Cerebellar nuclear complex (tissue), 1 donor: ENCODE measurements around the gene UTS2R.
"Not testable (repeated sequence)": the region's sequence is repeated elsewhere in the genome, so short reads cannot be mapped to it uniquely, and the experiment has no call there.

ENCODE experiments used
- DNase-seq, 2 experiments: peaks; one replicate each; lab custom pipeline; 2025; lab: John Stamatoyannopoulos, UW

UTS2R gene

GRCh38 chr17:82375359-82376041 is 3.9 kb downstream of the UTS2R start:
- no peak for DNase-seq

- no peak for DNase-seq
These were observed 4.6 kb downstream of the UTS2R start for GRCh38 chr17:82376042-82376730.

- not testable (repeated sequence) for DNase-seq
These were observed 5.7 kb downstream of the UTS2R start for GRCh38 chr17:82377294-82377693.

- no peak for DNase-seq
These were observed 6.6 kb downstream of the UTS2R start for GRCh38 chr17:82377924-82378740.

- no peak for DNase-seq
These were observed 7.1 kb downstream of the UTS2R start for GRCh38 chr17:82378741-82379021.

- DNase-seq, result no peak
These were observed 9.5 kb downstream of the UTS2R start for GRCh38 chr17:82380860-82381702.

- not testable (repeated sequence) for DNase-seq
These were observed 10.1 kb downstream of the UTS2R start for GRCh38 chr17:82381703-82382009.

- DNase-seq, result not testable (repeated sequence)
These were observed 10.8 kb downstream of the UTS2R start for GRCh38 chr17:82382220-82382932.

GRCh38 chr17:82382933-82383255 is 11.3 kb downstream of the UTS2R start:
- no peak for DNase-seq

GRCh38 chr17:82383411-82383810 is 11.8 kb downstream of the UTS2R start:
- DNase-seq, result no peak

GRCh38 chr17:82384051-82384729 is 12.6 kb downstream of the UTS2R start:
- DNase-seq, result no peak

GRCh38 chr17:82384730-82385481 is 13.3 kb downstream of the UTS2R start:
- DNase-seq, result no peak

GRCh38 chr17:82385559-82386254 is 14.1 kb downstream of the UTS2R start:
- DNase-seq, result no peak

GRCh38 chr17:82386255-82386831 is 14.8 kb downstream of the UTS2R start:
- DNase-seq, result no peak

GRCh38 chr17:82386881-82387704 is 15.5 kb downstream of the UTS2R start:
- no peak for DNase-seq

GRCh38 chr17:82387705-82388106 is 16.1 kb downstream of the UTS2R start:
- DNase-seq, result no peak

- no peak for DNase-seq
These were observed 16.8 kb downstream of the UTS2R start for GRCh38 chr17:82388223-82388921.

- DNase-seq, result no peak
These were observed 17.3 kb downstream of the UTS2R start for GRCh38 chr17:82388922-82389283.
